ENCODE results near the gene PRAC2. TPM values are rescaled to one million over a fixed set of nuclear protein-coding genes. Genes with fewer than 3 reads are reported as not detected.
A peak's percentile ranks its signal among the peaks of the same experiment; 100 is the strongest.

The PRAC2 gene
- total RNA-seq, 8 experiments from 2014 or later = not detected

- Histone ChIP-seq H3K4me1 (replicated peaks in 1 of 2) (peaks cover 0 to 9% of the 10 kb centered on the region in 2 donors), H3K27ac (no peak overlapping the region), H3K4me3 (no peak overlapping the region)
- 10 to 50% (median 17%) methylated on average over 1 to 22 of the region's 42 CpGs for WGBS, 10 experiments
- no peak for ATAC-seq (replicated peaks in 6 of 8)
- in situ Hi-C loops (cut with MboI; ENCODE audit: low pct_unique_long_range_greater_than_20kb in 2 of 9, low sequenced_read_pairs in 9 of 9, unreplicated experiment in 9 of 9) = loop anchor here in 2 of 9 experiments (10.0 to 25.0 kb wide), 2 partner anchors 71 to 164 kb away; partner anchors contain the start of gene ATP5MC1 (in 2 of the 2)
These were observed 652 bp downstream of the PRAC2 start for GRCh38 chr17:48723423-48724250.

- WGBS, 10 experiments = 0 to 43% (median 15%) methylated on average over 1 to 20 of the region's 32 CpGs; no CpG with 5 or more reads in 1 of the 10 experiments
- Histone ChIP-seq H3K27ac (no peak overlapping the region), H3K4me3 (no peak overlapping the region), H3K4me1 (replicated peaks in 1 of 2) (peaks cover 0 to 7% of the 10 kb centered on the region in 2 donors)
- peak; percentile 84 to 92 (median 90) for ATAC-seq (replicated peaks in 6 of 8)
- in situ Hi-C loops (cut with MboI; ENCODE audit: low pct_unique_long_range_greater_than_20kb in 2 of 9, low sequenced_read_pairs in 9 of 9, unreplicated experiment in 9 of 9) = loop anchor here in 3 of 9 experiments (10.0 to 25.0 kb wide), 3 partner anchors 70 to 163 kb away; partner anchors contain the start of genes ATP5MC1 (in 2 of the 3) and HOXB9 (in 1 of the 3)
These were observed 1.4 kb downstream of the PRAC2 start for GRCh38 chr17:48724251-48725003.

DNA sequence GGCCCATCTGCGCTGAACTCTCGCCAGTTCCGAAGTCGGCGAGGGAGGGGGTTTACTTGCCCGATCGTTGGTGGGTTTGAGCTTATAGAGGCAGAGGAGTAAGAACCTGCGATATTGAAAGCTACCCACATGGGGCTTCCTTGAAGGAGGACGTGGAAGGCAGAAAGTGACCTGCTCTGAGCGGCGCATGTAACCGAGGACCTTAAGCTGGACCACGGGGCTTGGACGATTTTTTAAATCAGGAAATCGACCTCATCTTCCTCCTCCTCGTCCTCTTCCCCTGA lies 2.0 kb downstream of the PRAC2 start:
- Histone ChIP-seq H3K4me1 (replicated peaks in 1 of 2) (peaks cover 0 to 7% of the 10 kb centered on the region in 2 donors), H3K4me3 (no peak overlapping the region), H3K27ac (no peak overlapping the region)
- ATAC-seq (replicated peaks in 6 of 8) = peak in 4 of 8 experiments; percentile 5 to 12 (median 10)
- in situ Hi-C loops (cut with MboI; ENCODE audit: low pct_unique_long_range_greater_than_20kb in 2 of 9, low sequenced_read_pairs in 9 of 9, unreplicated experiment in 9 of 9) = loop anchor here in 2 of 9 experiments (10.0 to 25.0 kb wide), 2 partner anchors 70 to 88 kb away; partner anchors contain the start of gene HOXB9 (in 1 of the 2)
- WGBS, 10 experiments = 0 to 6% (median 0%) methylated on average over 3 to 6 of the region's 16 CpGs; no CpG with 5 or more reads in 6 of the 10 experiments

DNA sequence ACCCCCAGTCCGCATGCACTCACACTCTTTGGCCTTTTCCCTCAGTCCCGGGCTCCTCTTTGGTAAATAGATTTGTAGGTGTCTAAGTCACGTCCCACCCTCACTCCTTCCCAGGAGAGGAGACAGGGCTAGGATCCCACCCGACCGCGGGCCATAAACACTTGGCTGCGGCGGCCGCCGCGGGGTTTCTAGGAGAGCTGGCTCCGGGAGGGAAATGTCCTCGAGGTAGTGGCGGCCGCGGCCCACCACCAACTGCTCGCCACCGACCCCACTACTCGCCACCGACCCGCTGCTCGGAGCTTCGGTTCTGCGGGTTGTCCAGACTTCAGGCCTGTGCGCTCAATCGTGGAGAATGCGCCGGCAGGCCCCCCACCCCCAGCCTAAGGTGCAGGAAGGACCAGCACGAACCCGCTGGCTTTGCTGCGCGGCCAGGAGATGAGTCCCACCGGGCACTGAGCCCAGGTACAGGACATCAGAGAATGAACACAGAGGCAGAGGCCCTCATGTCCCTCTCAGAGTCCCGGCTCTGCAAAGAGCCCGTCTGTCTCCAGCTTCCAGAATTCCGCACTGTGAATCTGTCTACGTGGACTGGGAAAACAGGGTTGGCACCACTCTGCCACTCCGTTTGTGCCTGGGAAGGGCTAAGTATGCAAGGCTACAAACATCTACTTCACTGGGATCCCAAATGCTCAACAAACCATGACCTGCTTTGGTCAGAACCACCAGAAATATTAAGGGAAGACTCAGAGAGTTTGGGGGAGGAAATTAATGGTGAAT lies 2.5 kb downstream of the PRAC2 start:
- H3K4me3 ChIP-seq = no peak overlapping the region
- WGBS, 10 experiments = 0 to 31% (median 13%) methylated on average over 2 to 12 of the region's 38 CpGs; no CpG with 5 or more reads in 4 of the 10 experiments
- in situ Hi-C loops (cut with MboI; ENCODE audit: low pct_unique_long_range_greater_than_20kb in 2 of 9, low sequenced_read_pairs in 9 of 9, unreplicated experiment in 9 of 9) = loop anchor here in 2 of 9 experiments (10.0 to 25.0 kb wide), 2 partner anchors 69 to 88 kb away; partner anchors contain the start of gene HOXB9 (in 1 of the 2)
- no peak for ATAC-seq (replicated peaks in 6 of 8)
- no peak overlapping the region for H3K27ac ChIP-seq
- peaks cover 0 to 7% of the 10 kb centered on the region in 2 donors for H3K4me1 ChIP-seq (replicated peaks in 1 of 2)

GRCh38 chr17:48726114-48726915 lies 3.3 kb downstream of the PRAC2 start:
- in situ Hi-C loops (cut with MboI; ENCODE audit: low pct_unique_long_range_greater_than_20kb in 2 of 9, low sequenced_read_pairs in 9 of 9, unreplicated experiment in 9 of 9) = loop anchor here in 2 of 9 experiments (10.0 to 25.0 kb wide), 2 partner anchors 68 to 89 kb away; partner anchors contain the start of gene HOXB9 (in 1 of the 2)

DNA sequence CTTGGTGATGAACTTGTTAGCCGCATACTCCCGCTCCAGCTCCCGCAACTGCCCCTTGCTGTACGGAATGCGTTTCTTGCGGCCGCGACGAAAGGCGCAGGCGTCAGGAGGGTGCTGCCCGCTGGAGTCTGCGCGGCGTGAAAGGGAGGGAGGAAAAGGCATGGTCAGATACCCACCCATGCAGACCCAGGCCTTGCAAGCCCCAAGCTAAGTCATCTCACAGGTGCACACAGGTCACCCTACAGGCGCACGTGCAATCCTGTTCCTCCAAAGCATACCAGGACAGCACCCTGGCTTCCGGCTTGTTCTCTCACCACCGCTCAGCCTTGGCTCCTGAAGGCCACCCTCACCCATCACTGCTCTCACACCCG lies 3.9 kb downstream of the PRAC2 start:
- Histone ChIP-seq H3K4me1 (replicated peaks in 1 of 2) (peaks cover 0 to 7% of the 10 kb centered on the region in 2 donors), H3K27ac (no peak overlapping the region), H3K4me3 (no peak overlapping the region)
- in situ Hi-C loops (cut with MboI; ENCODE audit: low pct_unique_long_range_greater_than_20kb in 2 of 9, low sequenced_read_pairs in 9 of 9, unreplicated experiment in 9 of 9) = loop anchor here in 2 of 9 experiments (10.0 to 25.0 kb wide), 2 partner anchors 68 to 90 kb away; partner anchors contain the start of gene HOXB9 (in 1 of the 2)
- WGBS, 10 experiments = 0 to 80% (median 10%) methylated on average over 1 to 17 of the region's 20 CpGs; no CpG with 5 or more reads in 3 of the 10 experiments
- no peak for ATAC-seq (replicated peaks in 6 of 8)

More at GRCh38 chr17:48726114-48726915, 3.3 kb downstream of the PRAC2 start:
- Histone ChIP-seq H3K4me3 (no peak overlapping the region), H3K27ac (no peak overlapping the region), H3K4me1 (replicated peaks in 1 of 2) (peaks cover 0 to 7% of the 10 kb centered on the region in 2 donors)
- ATAC-seq (replicated peaks in 6 of 8) = no peak
- WGBS, 10 experiments = 3 to 62% (median 22%) methylated on average over 2 to 17 of the region's 20 CpGs; no CpG with 5 or more reads in 3 of the 10 experiments

DNA sequence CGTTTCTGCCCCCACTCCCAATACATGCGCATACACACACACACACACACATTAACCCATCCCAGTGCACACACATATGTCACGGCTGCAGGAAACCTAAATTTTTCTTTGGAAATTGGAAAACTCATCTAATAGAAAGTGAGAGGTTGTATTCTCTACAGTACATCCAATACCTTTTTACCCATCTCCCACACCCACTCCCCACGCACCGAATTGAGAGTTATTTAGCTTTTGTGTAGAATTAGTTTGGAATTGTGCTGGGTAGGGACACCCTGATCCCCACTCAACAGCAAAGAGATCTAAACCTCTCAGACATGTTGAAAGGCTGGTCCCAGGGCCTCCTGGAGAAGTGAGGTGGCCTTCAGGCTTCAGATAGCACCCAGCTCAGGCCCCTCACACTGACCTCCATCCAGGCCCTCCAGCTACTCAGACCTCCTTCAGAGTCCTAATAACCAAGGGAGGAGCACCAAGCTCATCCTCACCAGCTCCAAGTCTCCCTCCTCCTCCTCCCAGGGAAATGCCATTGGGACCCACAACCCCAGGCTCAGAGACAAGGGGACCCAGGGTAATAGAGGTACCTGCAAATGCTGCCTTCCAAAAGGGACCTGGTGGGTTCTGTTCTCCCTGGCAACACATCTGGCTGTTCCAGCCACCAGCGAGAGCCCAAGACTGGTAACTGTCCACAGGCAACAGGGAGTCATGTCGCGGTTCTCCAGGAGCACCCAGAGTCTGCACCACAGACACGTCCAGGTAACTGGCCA lies 4.6 kb downstream of the PRAC2 start:
- Histone ChIP-seq H3K4me3 (no peak overlapping the region), H3K4me1 (replicated peaks in 1 of 2) (peaks cover 0 to 7% of the 10 kb centered on the region in 2 donors), H3K27ac (no peak overlapping the region)
- in situ Hi-C loops (cut with MboI; ENCODE audit: low pct_unique_long_range_greater_than_20kb in 2 of 9, low sequenced_read_pairs in 9 of 9, unreplicated experiment in 9 of 9) = loop anchor here in 2 of 9 experiments (10.0 to 25.0 kb wide), 2 partner anchors 67 to 90 kb away; partner anchors contain the start of gene HOXB9 (in 1 of the 2)
- ATAC-seq (replicated peaks in 6 of 8) = no peak
- 20 to 100% (median 35%) methylated on average over 1 to 8 of the region's 9 CpGs; no CpG with 5 or more reads in 3 of the 10 experiments for WGBS, 10 experiments

DNA sequence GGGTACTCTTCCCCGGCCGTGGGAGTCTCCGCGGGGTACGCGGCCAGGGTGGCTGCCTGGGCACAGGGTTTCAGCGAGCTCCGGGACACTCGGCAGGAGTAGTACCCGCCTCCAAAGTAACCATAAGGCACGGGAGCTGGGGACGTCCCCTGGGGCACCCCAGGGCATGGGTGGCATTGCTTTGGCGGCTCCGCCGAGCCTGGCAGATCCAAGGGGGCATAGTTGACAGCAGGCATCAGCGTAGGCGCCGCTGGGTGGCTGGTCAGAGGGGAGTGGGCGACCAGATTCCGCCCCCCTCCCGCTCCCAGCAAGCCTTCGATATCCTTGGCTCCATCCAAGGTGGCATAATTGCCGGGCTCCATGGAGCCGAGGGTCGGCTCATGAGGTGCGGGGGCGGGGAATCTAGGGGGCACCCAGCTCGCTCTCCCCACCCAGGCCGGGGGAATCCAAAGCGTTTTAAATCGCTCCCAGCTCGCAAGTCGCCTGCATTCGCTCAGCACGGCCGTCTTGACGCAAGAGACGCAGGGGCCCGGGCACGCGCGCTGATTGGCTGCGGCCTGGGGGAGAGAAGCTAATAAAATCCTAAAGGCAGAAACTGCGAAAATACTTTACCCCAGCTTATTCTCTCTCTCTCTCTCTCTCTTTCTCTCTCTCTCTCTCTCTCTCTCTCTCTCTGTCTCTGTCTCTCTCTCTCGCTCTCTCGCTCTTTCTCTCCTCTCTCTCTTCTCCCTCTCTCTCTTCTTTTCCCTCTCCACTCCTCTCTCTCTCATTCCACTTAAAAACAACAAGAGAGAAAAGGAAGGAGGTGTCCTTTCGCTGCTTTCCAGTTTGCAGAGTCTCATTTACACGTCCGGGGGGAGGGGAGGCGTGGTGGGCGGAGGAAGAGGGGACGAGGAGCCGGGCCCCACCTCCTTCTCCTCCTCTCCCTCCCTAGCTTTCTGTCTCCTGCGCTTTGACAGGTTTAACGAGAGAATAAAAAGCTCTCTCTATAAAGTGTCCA lies 5.5 kb downstream of the PRAC2 start, which contains the start of gene HOXB13:
Gene HOXB13, minus strand, starts transcription at position 519 of the 1,000 bp plus-strand sequence. Its CDS starts 157 bp downstream, at position 362.
- ATAC-seq (replicated peaks in 6 of 8) = peak; percentile 29 to 65 (median 50)
- peaks cover 0 to 3% of the 10 kb centered on the region in 2 donors for H3K4me1 ChIP-seq (replicated peaks in 1 of 2)
- H3K27ac ChIP-seq = no peak within 1 kb of the TSS
- peak within 1 kb of the TSS; percentile 4 to 31 (median 21) for H3K4me3 ChIP-seq
- WGBS, 10 experiments = 0 to 42% (median 6%) methylated on average over 2 to 17 of the region's 55 CpGs; no CpG with 5 or more reads in 3 of the 10 experiments
- in situ Hi-C loops (cut with MboI; ENCODE audit: low pct_unique_long_range_greater_than_20kb in 2 of 9, low sequenced_read_pairs in 9 of 9, unreplicated experiment in 9 of 9) = loop anchor here in 2 of 9 experiments (10.0 to 25.0 kb wide), 2 partner anchors 66 to 91 kb away; partner anchors contain the start of gene HOXB9 (in 1 of the 2)

DNA sequence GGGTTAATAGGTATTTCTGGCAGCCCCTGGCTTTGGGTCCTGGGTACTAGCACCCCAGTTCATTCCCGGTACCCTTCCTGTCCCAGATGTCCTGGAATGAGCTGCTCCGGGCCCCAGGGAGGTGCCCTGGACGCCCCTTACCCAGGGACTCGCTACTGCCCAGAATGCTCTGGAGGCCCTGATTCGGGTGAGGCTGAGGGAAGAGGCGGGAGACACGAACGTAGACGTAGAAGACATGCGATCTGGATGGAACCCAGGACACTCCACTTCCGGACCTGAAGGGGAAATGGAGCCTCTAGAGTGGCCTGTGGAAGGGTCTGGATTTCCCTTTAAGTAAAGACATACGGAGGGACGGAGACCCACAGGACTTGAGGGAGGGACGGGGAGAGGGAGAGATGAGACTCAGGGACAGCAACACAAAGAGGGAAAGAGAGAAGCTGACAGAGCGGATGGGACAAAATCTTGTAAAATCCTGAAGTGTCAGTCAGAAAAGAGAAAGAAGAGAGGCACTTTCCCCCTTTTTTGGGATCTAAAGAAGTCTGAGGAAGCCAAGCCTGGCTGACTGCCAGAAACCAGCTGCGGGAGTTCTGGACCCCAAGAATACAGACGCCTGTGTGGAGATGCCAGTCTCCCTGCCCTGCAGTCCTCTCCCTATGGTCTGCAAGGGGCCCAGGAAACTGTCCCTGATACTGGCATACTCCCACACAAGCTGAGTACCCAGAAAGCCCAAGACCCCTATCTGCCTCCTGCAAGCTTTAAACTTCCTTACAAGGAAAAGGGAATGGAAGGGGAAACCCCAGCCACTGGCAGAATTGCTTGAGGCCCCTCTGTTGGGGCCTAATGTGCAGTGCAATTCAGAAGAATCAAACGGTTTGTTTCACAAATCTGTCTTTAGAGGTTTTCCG lies 6.6 kb downstream of the PRAC2 start:
- WGBS, 10 experiments = 0 to 60% (median 12%) methylated on average over 1 to 11 of the region's 19 CpGs; no CpG with 5 or more reads in 2 of the 10 experiments
- in situ Hi-C loops (cut with MboI; ENCODE audit: low pct_unique_long_range_greater_than_20kb in 2 of 9, low sequenced_read_pairs in 9 of 9, unreplicated experiment in 9 of 9) = loop anchor here in 2 of 9 experiments (10.0 to 25.0 kb wide), 2 partner anchors 65 to 92 kb away; partner anchors contain the start of gene HOXB9 (in 1 of the 2)

More for the DNA sequence above, 6.6 kb downstream of the PRAC2 start:
- Histone ChIP-seq H3K4me1 (replicated peaks in 1 of 2) (no peaks in the 10 kb centered on the region), H3K27ac (no peak overlapping the region), H3K4me3 (no peak overlapping the region)
- peak in 1 of 8 experiments; percentile 7 for ATAC-seq (replicated peaks in 6 of 8)

All from motor neuron (in vitro differentiated cells).